Endothelial cell of umbilical vein (primary cell): Measurements from ENCODE around the gene ASPSCR1. TPM values are rescaled to one million over a fixed set of nuclear protein-coding genes. Genes with fewer than 3 reads are reported as not detected.

Source experiments
- BruUV-seq: library from RNA; stranded (reverse); fragments of 400-500 nt; replicated peaks from 2 replicates; lab custom pipeline; 2021; lab: Mats Ljungman, UMichigan
- CTCF ChIA-PET: fragments of 300-600, 350-600 bp; sonication (Branson Sonifier 250); formaldehyde crosslinking; loops from one replicate; lab custom pipeline; 2021; ENCODE audit warnings: antibody characterized with exemption, inconsistent platforms; lab: Charles Lee
- POLR2A ChIA-PET: fragments of 300-600, 350-600 bp; sonication (Branson Sonifier 250); formaldehyde crosslinking; loops from one replicate; lab custom pipeline; 2021; ENCODE audit warnings: antibody characterized with exemption, inconsistent platforms; lab: Charles Lee
- DNase-seq: peaks from one replicate; pipeline ENCODE4 v3.0.0-alpha.2; 2011; ENCODE audit warnings: low read depth, low spot score
- FAIRE-seq: peaks from 2 replicates; lab custom pipeline; 2011; peaks lifted over from hg19 to GRCh38; lab: Jason Lieb, UNC
- H2AFZ ChIP-seq: 2 replicates; pipeline ENCODE4 v1.6.0; 2012; ENCODE audit warnings: low read depth, low read length, control low read depth, inconsistent platforms
- H3K27ac ChIP-seq: 2 replicates; pipeline ENCODE4 v1.5.1; 2011; ENCODE audit warnings: low read depth, mild to moderate bottlenecking, control low read depth, low read length, moderate library complexity; ENCODE audit not compliant: insufficient read depth
- H3K27me3 ChIP-seq, 2 experiments: 2 replicates each; pipeline versions ENCODE4 v1.6.0 to v1.6.1; 2011; ENCODE audit warnings: low read length in 2 of 2, mixed read lengths in 1 of 2; ENCODE audit not compliant: control insufficient read depth in 2 of 2, insufficient read depth in 2 of 2
- H3K36me3 ChIP-seq, 2 experiments: 2 replicates in 1 of 2; 3 replicates in 1 of 2; pipeline ENCODE4 v1.5.1; 2011; ENCODE audit warnings: low read length in 2 of 2, mild to moderate bottlenecking in 1 of 2, moderate library complexity in 1 of 2; ENCODE audit not compliant: control insufficient read depth in 2 of 2, insufficient read depth in 2 of 2; ENCODE audit errors: extremely low read depth in 1 of 2
- H3K4me1 ChIP-seq: 3 replicates; pipeline ENCODE4 v1.5.1; 2011; ENCODE audit warnings: mild to moderate bottlenecking, low read length; ENCODE audit not compliant: control insufficient read depth, insufficient read depth; ENCODE audit errors: extremely low read depth
- H3K4me2 ChIP-seq: 2 replicates; pipeline ENCODE4 v1.6.1; 2011; ENCODE audit warnings: low read length, control low read depth, mixed read lengths; ENCODE audit not compliant: insufficient read depth
- H3K4me3 ChIP-seq, 3 experiments: fragments of 200-600 bp in 1 of 3; sonication (generic), shearing (Covaris generic) in 1 of 3; replicated peaks in 1 of 3; 2 replicates each; pipeline ENCODE4 v1.5.1; 2011 to 2016; ENCODE audit warnings: control low read depth in 3 of 3, low read length in 3 of 3, mild to moderate bottlenecking in 2 of 3, inconsistent platforms in 1 of 3, low read depth in 1 of 3, moderate library complexity in 1 of 3; ENCODE audit not compliant: insufficient read depth in 1 of 3
- H3K79me2 ChIP-seq: 2 replicates; pipeline ENCODE4 v1.6.0; 2012; ENCODE audit warnings: low read length, inconsistent platforms; ENCODE audit not compliant: control insufficient read depth, insufficient read depth
- H3K9ac ChIP-seq: replicated peaks from 2 replicates; pipeline ENCODE3; 2011; ENCODE audit warnings: low read length, control low read depth; ENCODE audit not compliant: insufficient read depth; ENCODE audit errors: extremely low read depth
- H3K9me1 ChIP-seq: replicated peaks from 3 replicates; pipeline ENCODE4 v1.6.0; 2011; ENCODE audit warnings: mild to moderate bottlenecking, low read length; ENCODE audit not compliant: control insufficient read depth, insufficient read depth; ENCODE audit errors: extremely low read depth
- H3K9me3 ChIP-seq: replicated peaks from 2 replicates; pipeline ENCODE4 v1.5.1; 2012; ENCODE audit warnings: low read length, inconsistent platforms; ENCODE audit not compliant: control insufficient read depth, insufficient read depth
- H4K20me1 ChIP-seq: replicated peaks from 2 replicates; pipeline ENCODE3; 2011; ENCODE audit warnings: mild to moderate bottlenecking, low read length; ENCODE audit not compliant: control insufficient read depth, insufficient read depth; ENCODE audit errors: extremely low read depth
- EZH2 ChIP-seq: IDR thresholded peaks from 2 replicates; pipeline ENCODE4 v1.6.1; 2012; ENCODE audit warnings: borderline replicate concordance, low read depth, mild to moderate bottlenecking, moderate library complexity, low read length, inconsistent platforms; ENCODE audit not compliant: severe bottlenecking
- FOS ChIP-seq: IDR thresholded peaks from 2 replicates; pipeline ENCODE4 v1.6.1; 2011; ENCODE audit warnings: mild to moderate bottlenecking, low read length, moderate library complexity, borderline replicate concordance; ENCODE audit not compliant: insufficient read depth
- GATA2 ChIP-seq: IDR thresholded peaks from 2 replicates; pipeline ENCODE4 v1.7.0; 2011; ENCODE audit warnings: low read depth, mild to moderate bottlenecking, moderate library complexity, mixed read lengths, low read length; ENCODE audit not compliant: insufficient read length, insufficient read depth
- JUN ChIP-seq: IDR thresholded peaks from 2 replicates; pipeline ENCODE4 v1.6.1; 2011; ENCODE audit warnings: borderline replicate concordance, low read depth; ENCODE audit not compliant: insufficient read length, insufficient read depth
- MAX ChIP-seq: IDR thresholded peaks from 2 replicates; pipeline ENCODE4 v1.6.1; 2011; ENCODE audit not compliant: insufficient read depth, insufficient read length
- MYC ChIP-seq: IDR thresholded peaks from one replicate; pipeline ENCODE4 v1.6.1; 2011; ENCODE audit warnings: mild to moderate bottlenecking, low read depth, low read length
- POLR2A ChIP-seq: IDR thresholded peaks from 2 replicates; pipeline ENCODE4 v1.6.1; 2012; ENCODE audit warnings: low read depth, mild to moderate bottlenecking, control low read depth, low read length
- POLR2AphosphoS5 ChIP-seq: IDR thresholded peaks from 2 replicates; pipeline ENCODE4 v1.6.1; 2012; ENCODE audit warnings: low read depth, mild to moderate bottlenecking, control low read depth, low read length, moderate library complexity; ENCODE audit not compliant: insufficient read depth
- dilution Hi-C: fragments of 300-500 bp; cut with MboI; formaldehyde crosslinking; loops from one replicate; pipeline ENCODE4 v1.15.0; 2019; ENCODE audit warnings: low sequenced_read_pairs; ENCODE audit not compliant: extremely low pct_ligation_motif_present
- intact Hi-C: fragments of 100-400 bp; cut with micrococcal nuclease; formaldehyde crosslinking; loops from one replicate; pipeline ENCODE4 v1.10.0; 2022
- polyA plus RNA-seq, 4 experiments: library from polyadenylated mRNA; depleted of rRNA in 3 of 4; stranded (reverse) in 3 of 4; unstranded in 1 of 4; fragments of >200 nt; gene quantifications; 2 replicates each; pipeline versions ENCODE4 v1.2.1 to v1.2.3, GENCODE V29; 2011 to 2012; ENCODE audit warnings: missing spikeins in 1 of 4
- total RNA-seq: library from RNA; stranded (reverse); gene quantifications from 2 replicates; pipeline ENCODE4 v1.2.3, GENCODE V29; 2021
- TF ChIP-seq, protein P1 (sequence below), 2 donors: IDR thresholded peaks; 1 replicate in 1 of 2; 2 replicates in 1 of 2; pipeline ENCODE4 v1.5.1; 2011; ENCODE audit warnings: low read length in 2 of 2, mild to moderate bottlenecking in 2 of 2, moderate library complexity in 2 of 2, control low read depth in 1 of 2, inconsistent platforms in 1 of 2, low read depth in 1 of 2; ENCODE audit not compliant: insufficient read depth in 1 of 2; ENCODE audit errors: extremely low read depth in 1 of 2

Gene ASPSCR1
- total and polyA plus RNA-seq, 2 donors (not counting 3 experiments of a cell fraction or from before 2014, with no cell fraction given) = 24.8 to 36.5 TPM

DNA sequence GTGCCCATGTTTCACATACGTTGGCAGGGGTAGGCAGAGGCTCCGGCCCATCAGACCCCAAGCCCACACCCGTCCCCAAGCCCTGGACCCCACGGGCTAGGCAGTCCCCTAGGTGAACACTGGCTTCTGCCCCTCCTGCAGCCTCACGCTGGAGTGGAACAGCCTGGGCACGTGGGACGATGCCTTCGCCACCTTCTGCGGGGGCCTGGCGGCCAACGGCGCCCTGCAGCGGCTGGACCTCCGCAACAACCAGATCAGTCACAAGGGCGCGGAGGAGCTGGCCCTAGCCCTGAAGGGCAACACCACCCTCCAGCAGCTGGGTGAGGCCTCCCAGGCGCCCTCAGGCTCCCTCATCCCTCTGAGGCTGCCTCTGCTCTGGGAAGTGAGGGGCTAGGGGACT, 47.4 kb downstream of the ASPSCR1 start:
- dilution Hi-C loops = no loop called here

More for the DNA sequence above, 47.4 kb downstream of the ASPSCR1 start:
- Histone ChIP-seq H4K20me1 (no peaks in the 10 kb centered on the region), H3K4me2 (no peak overlapping the region), H3K4me1 (peaks cover 12% of the 10 kb centered on the region), H3K9me3 (no peaks in the 10 kb centered on the region), H3K27ac (no peak overlapping the region), H3K9me1 (no peaks in the 10 kb centered on the region), H3K27me3 (no peaks in the 10 kb centered on the region), H2AFZ (no peak overlapping the region), H3K9ac (no peak overlapping the region), H3K36me3 (no peaks in the 10 kb centered on the region), H3K4me3 (no peak overlapping the region), H3K79me2 (peaks cover 5% of the 10 kb centered on the region)
- no peak for TF ChIP-seq MAX
- no peak for TF ChIP-seq POLR2A
- no peak for TF ChIP-seq GATA2
- TF ChIP-seq EZH2 = no peak
- TF ChIP-seq JUN = no peak
- no peak for TF ChIP-seq MYC
- no peak for TF ChIP-seq POLR2AphosphoS5
- TF ChIP-seq FOS = no peak
- TF ChIP-seq, protein P1, sequence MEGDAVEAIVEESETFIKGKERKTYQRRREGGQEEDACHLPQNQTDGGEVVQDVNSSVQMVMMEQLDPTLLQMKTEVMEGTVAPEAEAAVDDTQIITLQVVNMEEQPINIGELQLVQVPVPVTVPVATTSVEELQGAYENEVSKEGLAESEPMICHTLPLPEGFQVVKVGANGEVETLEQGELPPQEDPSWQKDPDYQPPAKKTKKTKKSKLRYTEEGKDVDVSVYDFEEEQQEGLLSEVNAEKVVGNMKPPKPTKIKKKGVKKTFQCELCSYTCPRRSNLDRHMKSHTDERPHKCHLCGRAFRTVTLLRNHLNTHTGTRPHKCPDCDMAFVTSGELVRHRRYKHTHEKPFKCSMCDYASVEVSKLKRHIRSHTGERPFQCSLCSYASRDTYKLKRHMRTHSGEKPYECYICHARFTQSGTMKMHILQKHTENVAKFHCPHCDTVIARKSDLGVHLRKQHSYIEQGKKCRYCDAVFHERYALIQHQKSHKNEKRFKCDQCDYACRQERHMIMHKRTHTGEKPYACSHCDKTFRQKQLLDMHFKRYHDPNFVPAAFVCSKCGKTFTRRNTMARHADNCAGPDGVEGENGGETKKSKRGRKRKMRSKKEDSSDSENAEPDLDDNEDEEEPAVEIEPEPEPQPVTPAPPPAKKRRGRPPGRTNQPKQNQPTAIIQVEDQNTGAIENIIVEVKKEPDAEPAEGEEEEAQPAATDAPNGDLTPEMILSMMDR (IDR thresholded peaks at IDR 0.05; ENCODE audit: extremely low read depth in 1 of 2, insufficient read depth in 1 of 2, low read depth in 1 of 2, low read length in 2 of 2) = no peak
- POLR2A ChIA-PET = no interaction called here
- no TSS peak for BruUV-seq
- no peak for FAIRE-seq
- intact Hi-C loops = loop anchor here (5.0 to 10.0 kb wide), 2 partner anchors 48 to 190 kb away; partner anchors contain the start of genes ASPSCR1 and CCDC57
- no peak for DNase-seq
- CTCF ChIA-PET = no interaction called here
